ENCODE results near the gene SYT6. TPM values are rescaled to one million over a fixed set of nuclear protein-coding genes. Genes with fewer than 3 reads are reported as not detected.

SYT6 gene
- total and polyA plus RNA-seq, 2 experiments from 2014 or later = 1.2 to 2.6 TPM

DNA sequence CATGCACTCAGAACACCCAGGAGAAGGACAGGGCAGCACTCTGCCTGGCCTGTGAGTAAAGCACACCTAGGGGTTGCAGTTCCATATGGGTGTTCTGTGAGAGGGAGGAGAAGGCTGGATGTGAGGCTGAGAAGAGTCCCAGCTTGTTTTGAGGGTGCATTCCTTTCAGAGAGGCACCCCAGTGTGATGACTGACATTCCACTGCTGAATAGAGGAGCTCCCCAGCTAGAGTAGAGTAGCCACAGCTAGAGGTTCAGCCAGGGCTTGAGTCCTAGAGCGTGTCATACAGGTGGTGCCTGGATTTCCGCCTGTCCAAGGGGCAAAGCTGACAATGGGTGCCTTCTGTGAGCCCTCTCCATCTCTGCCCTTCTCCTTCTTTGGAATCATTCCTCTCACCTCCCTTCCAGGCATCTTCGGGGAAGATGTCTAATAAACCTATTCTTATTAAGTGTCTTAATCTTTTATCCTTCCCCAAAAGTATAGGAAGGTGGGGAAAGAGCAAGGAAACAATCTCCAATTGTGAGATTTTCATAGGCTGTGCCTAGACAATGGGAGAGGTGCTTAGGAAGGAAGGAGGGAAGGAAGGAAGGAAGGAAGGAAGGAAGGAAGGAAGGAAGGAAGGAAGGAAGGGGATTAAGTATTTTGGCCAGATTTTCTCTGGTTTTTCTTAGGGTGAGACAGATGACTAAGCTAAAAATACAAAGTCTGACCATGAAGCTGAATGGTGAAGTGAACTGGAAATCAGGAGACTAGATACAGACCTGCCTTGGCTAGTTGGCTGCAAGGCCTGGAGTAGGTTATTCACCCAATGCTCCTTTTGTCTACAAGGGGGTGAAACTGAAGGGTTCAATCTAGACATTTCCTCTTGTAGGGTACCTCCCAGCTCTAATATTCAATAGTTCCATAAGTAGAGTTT is 43.6 kb upstream of the SYT6 start:
- no peak overlapping the region for H3K4me2 ChIP-seq
- 61% methylated on average over 3 of the region's 3 CpGs for WGBS (ENCODE audit: low lambda C conversion rate, missing lambda C conversion rate)
- DNase-seq (ENCODE audit: low spot score) = no peak

DNA sequence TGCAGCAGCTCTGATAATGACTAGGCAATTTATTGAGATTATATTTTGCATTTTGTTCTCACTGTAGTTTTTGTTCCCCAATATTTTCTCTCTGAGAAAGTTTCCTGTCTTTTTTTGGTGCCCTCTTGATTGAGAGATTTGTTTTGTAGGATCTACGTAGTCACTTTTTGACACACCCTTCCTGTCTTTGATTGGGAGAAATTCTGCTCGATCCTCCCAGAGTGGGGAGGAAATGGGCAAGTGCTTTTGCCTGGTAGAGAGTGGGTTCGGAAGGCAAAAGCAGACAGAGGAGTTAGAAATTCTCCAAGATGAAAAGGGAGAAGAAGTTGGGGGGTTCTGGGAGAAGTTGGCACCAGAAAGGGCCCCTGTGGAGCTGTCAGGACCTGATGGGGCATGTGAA is 42.1 kb upstream of the SYT6 start:
- Histone ChIP-seq H3K36me3 (replicated peaks; ENCODE audit: insufficient read depth, low read depth) (no peaks in the 10 kb centered on the region), H3K27me3 (peaks cover 16% of the 10 kb centered on the region), H4K20me1 (ENCODE audit: insufficient read depth, poor library complexity, severe bottlenecking) (no peaks in the 10 kb centered on the region), H3K4me1 (ENCODE audit: insufficient read depth) (no peaks in the 10 kb centered on the region), H3K79me2 (no peaks in the 10 kb centered on the region), H3K9me3 (ENCODE audit: low read depth) (no peaks in the 10 kb centered on the region), H3K27ac (no peak overlapping the region), H3K4me2 (no peak overlapping the region), H3K4me3 (no peak overlapping the region), H3K9me2 (replicated peaks; ENCODE audit: insufficient read depth) (no peaks in the 10 kb centered on the region), H2AFZ (no peak overlapping the region)
- TF ChIP-seq EZH2 (IDR thresholded peaks at IDR 0.05; ENCODE audit: borderline replicate concordance) = no peak
- no peak for TF ChIP-seq EZH2phosphoT487 (IDR thresholded peaks at IDR 0.05; ENCODE audit: low read depth, severe bottlenecking, unreplicated experiment)
- TF ChIP-seq, protein P1, sequence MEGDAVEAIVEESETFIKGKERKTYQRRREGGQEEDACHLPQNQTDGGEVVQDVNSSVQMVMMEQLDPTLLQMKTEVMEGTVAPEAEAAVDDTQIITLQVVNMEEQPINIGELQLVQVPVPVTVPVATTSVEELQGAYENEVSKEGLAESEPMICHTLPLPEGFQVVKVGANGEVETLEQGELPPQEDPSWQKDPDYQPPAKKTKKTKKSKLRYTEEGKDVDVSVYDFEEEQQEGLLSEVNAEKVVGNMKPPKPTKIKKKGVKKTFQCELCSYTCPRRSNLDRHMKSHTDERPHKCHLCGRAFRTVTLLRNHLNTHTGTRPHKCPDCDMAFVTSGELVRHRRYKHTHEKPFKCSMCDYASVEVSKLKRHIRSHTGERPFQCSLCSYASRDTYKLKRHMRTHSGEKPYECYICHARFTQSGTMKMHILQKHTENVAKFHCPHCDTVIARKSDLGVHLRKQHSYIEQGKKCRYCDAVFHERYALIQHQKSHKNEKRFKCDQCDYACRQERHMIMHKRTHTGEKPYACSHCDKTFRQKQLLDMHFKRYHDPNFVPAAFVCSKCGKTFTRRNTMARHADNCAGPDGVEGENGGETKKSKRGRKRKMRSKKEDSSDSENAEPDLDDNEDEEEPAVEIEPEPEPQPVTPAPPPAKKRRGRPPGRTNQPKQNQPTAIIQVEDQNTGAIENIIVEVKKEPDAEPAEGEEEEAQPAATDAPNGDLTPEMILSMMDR (IDR thresholded peaks at IDR 0.05; ENCODE audit: poor library complexity) = no peak
- no peak for DNase-seq (ENCODE audit: low spot score)
- WGBS (ENCODE audit: low lambda C conversion rate, missing lambda C conversion rate) = 56% methylated on average over 3 of the region's 3 CpGs

More for the DNA sequence above, 43.6 kb upstream of the SYT6 start:
- H4K20me1 ChIP-seq (ENCODE audit: insufficient read depth, poor library complexity, severe bottlenecking) = no peaks in the 10 kb centered on the region
- H3K27me3 ChIP-seq = peaks cover 22% of the 10 kb centered on the region
- no peaks in the 10 kb centered on the region for H3K36me3 ChIP-seq (replicated peaks; ENCODE audit: insufficient read depth, low read depth)
- H2AFZ ChIP-seq = no peak overlapping the region
- TF ChIP-seq, protein P1 (IDR thresholded peaks at IDR 0.05; ENCODE audit: poor library complexity) = no peak
- TF ChIP-seq EZH2 (IDR thresholded peaks at IDR 0.05; ENCODE audit: borderline replicate concordance) (no peak), EZH2phosphoT487 (IDR thresholded peaks at IDR 0.05; ENCODE audit: low read depth, severe bottlenecking, unreplicated experiment) (no peak)
- no peaks in the 10 kb centered on the region for H3K9me3 ChIP-seq (ENCODE audit: low read depth)
- H3K4me3 ChIP-seq = no peak overlapping the region
- no peak overlapping the region for H3K27ac ChIP-seq
- H3K9me2 ChIP-seq (replicated peaks; ENCODE audit: insufficient read depth) = no peaks in the 10 kb centered on the region
- no peaks in the 10 kb centered on the region for H3K79me2 ChIP-seq
- no peaks in the 10 kb centered on the region for H3K4me1 ChIP-seq (ENCODE audit: insufficient read depth)

DNA sequence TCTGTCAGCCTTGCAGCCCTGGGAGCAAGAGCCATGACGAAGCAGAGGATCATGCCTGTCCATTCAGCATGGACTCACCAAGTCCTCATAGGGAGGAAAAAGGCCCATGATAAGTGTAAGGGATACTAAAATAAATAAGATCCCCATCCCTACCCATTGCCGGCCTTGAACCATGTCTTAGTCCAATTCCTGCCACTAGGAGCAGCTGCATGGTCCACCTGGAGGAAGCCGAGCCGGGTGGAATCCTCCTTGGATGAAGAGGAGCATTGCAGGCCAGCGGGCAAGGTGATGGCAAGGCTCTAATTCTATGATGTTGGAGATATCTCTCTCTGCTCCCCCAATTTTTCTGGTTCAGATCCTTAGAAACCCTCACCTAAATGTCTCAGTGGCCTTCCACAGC is 38.7 kb upstream of the SYT6 start:
- Histone ChIP-seq H3K9me2 (replicated peaks; ENCODE audit: insufficient read depth) (no peaks in the 10 kb centered on the region), H3K79me2 (no peaks in the 10 kb centered on the region), H3K9me3 (ENCODE audit: low read depth) (no peaks in the 10 kb centered on the region), H3K27ac (no peak overlapping the region), H4K20me1 (ENCODE audit: insufficient read depth, poor library complexity, severe bottlenecking) (no peaks in the 10 kb centered on the region), H2AFZ (no peak overlapping the region), H3K36me3 (replicated peaks; ENCODE audit: insufficient read depth, low read depth) (no peaks in the 10 kb centered on the region), H3K4me3 (no peak overlapping the region), H3K4me1 (ENCODE audit: insufficient read depth) (no peaks in the 10 kb centered on the region), H3K27me3 (no peaks in the 10 kb centered on the region), H3K4me2 (no peak overlapping the region)
- TF ChIP-seq, protein P1 (IDR thresholded peaks at IDR 0.05; ENCODE audit: poor library complexity) = no peak
- TF ChIP-seq EZH2phosphoT487 (IDR thresholded peaks at IDR 0.05; ENCODE audit: low read depth, severe bottlenecking, unreplicated experiment) (no peak), EZH2 (IDR thresholded peaks at IDR 0.05; ENCODE audit: borderline replicate concordance) (no peak)
- WGBS (ENCODE audit: low lambda C conversion rate, missing lambda C conversion rate) = 71% methylated on average over 5 of the region's 5 CpGs
- no peak for DNase-seq (ENCODE audit: low spot score)

Data from hepatocyte (in vitro differentiated cells).